CD4-positive, alpha-beta T cell treated with Interleukin-15 for 4 hours (primary cell): ENCODE results near the gene ZNF175.

ENCODE experiments used
- DNase-seq: peaks from one replicate; pipeline ENCODE4 v3.0.0-alpha.2; 2020; ENCODE audit warnings: low spot score

The ZNF175 gene

GRCh38 chr19:51550848-51551672 is 20.0 kb upstream of the ZNF175 start:
- DNase-seq: no peak

GRCh38 chr19:51551673-51552432 is 19.2 kb upstream of the ZNF175 start:
- no peak for DNase-seq

GRCh38 chr19:51552608-51552995 is 18.5 kb upstream of the ZNF175 start:
- no peak for DNase-seq

GRCh38 chr19:51552996-51553725 is 17.9 kb upstream of the ZNF175 start:
- peak; percentile 11 for DNase-seq

- DNase-seq: no peak
These were observed 11.8 kb upstream of the ZNF175 start for GRCh38 chr19:51559240-51559639.

GRCh38 chr19:51560339-51560738 is 10.7 kb upstream of the ZNF175 start:
- DNase-seq: no peak

GRCh38 chr19:51564791-51565190 is 6.3 kb upstream of the ZNF175 start:
- no peak for DNase-seq

- DNase-seq: no peak
These were observed 5.5 kb upstream of the ZNF175 start for GRCh38 chr19:51565583-51565982.

GRCh38 chr19:51566489-51567100 is 4.5 kb upstream of the ZNF175 start:
- no peak for DNase-seq

GRCh38 chr19:51567583-51567982 is 3.5 kb upstream of the ZNF175 start:
- no peak for DNase-seq

GRCh38 chr19:51568456-51568855 is 2.6 kb upstream of the ZNF175 start:
- DNase-seq: no peak

- no peak for DNase-seq
These were observed 516 bp downstream of the ZNF175 start for GRCh38 chr19:51571599-51571998.

GRCh38 chr19:51572410-51572809 is 1.3 kb downstream of the ZNF175 start:
- no peak for DNase-seq

GRCh38 chr19:51572908-51573307 is 1.8 kb downstream of the ZNF175 start:
- DNase-seq: no peak

- DNase-seq: no peak
These were observed 2.2 kb downstream of the ZNF175 start for GRCh38 chr19:51573331-51573730.

- DNase-seq: no peak
These were observed 5.8 kb downstream of the ZNF175 start for GRCh38 chr19:51576850-51577249.

GRCh38 chr19:51586103-51586728 is 15.1 kb downstream of the ZNF175 start:
- no peak for DNase-seq

- DNase-seq: no peak
These were observed 15.7 kb downstream of the ZNF175 start for GRCh38 chr19:51586799-51587198.

GRCh38 chr19:51587264-51588191 is 16.4 kb downstream of the ZNF175 start:
- DNase-seq: no peak

- DNase-seq: no peak
These were observed 18.4 kb downstream of the ZNF175 start for GRCh38 chr19:51589511-51589910.

- DNase-seq: no peak
These were observed 19.4 kb downstream of the ZNF175 start for GRCh38 chr19:51590441-51590840.
